ENCODE measurements around the gene GANC. TPM values are rescaled to one million over a fixed set of nuclear protein-coding genes. Genes with fewer than 3 reads are reported as not detected.
A peak's percentile ranks its signal among the peaks of the same experiment; 100 is the strongest.
"Not testable (repeated sequence)": the region's sequence is repeated elsewhere in the genome, so short reads cannot be mapped to it uniquely, and the experiment has no call there.

GANC gene
- 10 to 100 TPM; 22.7 to 30.4 TPM for total RNA-seq

- no peaks in the 10 kb centered on the region for H3K9me3 Mint-ChIP-seq (ENCODE audit: low read depth)
- H3K4me3 Mint-ChIP-seq = peak within 1 kb of the TSS; percentile 92
- H3K27me3 Mint-ChIP-seq = no peaks in the 10 kb centered on the region
- CTCF ChIA-PET = interaction anchor here (1.1 to 1.3 kb wide), 2 partner anchors 12 to 112 kb away, joined by 3 read pairs; no protein-coding TSS in a partner anchor
- peaks cover 49% of the 10 kb centered on the region for H3K4me1 Mint-ChIP-seq
- H3K36me3 Mint-ChIP-seq = peaks cover 18% of the 10 kb centered on the region
- ATAC-seq (peak; percentile 94), DNase-seq (peak; percentile 99)
- peak within 1 kb of the TSS; percentile 94 for H3K27ac Mint-ChIP-seq
These were observed at the start of gene GANC, which contains the start of gene TMEM87A for GRCh38 chr15:42272939-42273899. GANC (plus strand) TSS chr15:42273201; CDS start chr15:42274482, 1,281 bp downstream. TMEM87A (minus strand) TSS chr15:42273433; CDS start chr15:42273398, 35 bp downstream.

- ATAC-seq = no peak
- CTCF ChIA-PET = no interaction called here
- H3K36me3 Mint-ChIP-seq = peaks cover 32% of the 10 kb centered on the region
These were observed 46.4 kb upstream of the GANC start for GRCh38 chr15:42226648-42227047.

GRCh38 chr15:42228036-42228435 is 45.0 kb upstream of the GANC start:
- CTCF ChIA-PET = no interaction called here
- Mint-ChIP-seq H3K4me1 (no peaks in the 10 kb centered on the region), H3K4me3 (no peak overlapping the region), H3K27me3 (no peaks in the 10 kb centered on the region), H3K27ac (no peak overlapping the region), H3K9me3 (ENCODE audit: low read depth) (no peaks in the 10 kb centered on the region), H3K36me3 (peaks cover 38% of the 10 kb centered on the region)
- ATAC-seq = no peak
- DNase-seq = no peak

More at GRCh38 chr15:42226648-42227047, 46.4 kb upstream of the GANC start:
- Mint-ChIP-seq H3K27ac (no peak overlapping the region), H3K4me3 (no peak overlapping the region), H3K4me1 (no peaks in the 10 kb centered on the region), H3K27me3 (no peaks in the 10 kb centered on the region), H3K9me3 (ENCODE audit: low read depth) (no peaks in the 10 kb centered on the region)
- no peak for DNase-seq

GRCh38 chr15:42228981-42229380 is 44.0 kb upstream of the GANC start:
- H3K4me3 Mint-ChIP-seq; H3K27ac Mint-ChIP-seq; DNase-seq; H3K9me3 Mint-ChIP-seq (ENCODE audit: low read depth); H3K27me3 Mint-ChIP-seq; CTCF ChIA-PET; H3K4me1 Mint-ChIP-seq; ATAC-seq: not testable (repeated sequence)
- peaks cover 38% of the 10 kb centered on the region for H3K36me3 Mint-ChIP-seq

- DNase-seq (no peak), ATAC-seq (no peak)
- Mint-ChIP-seq H3K9me3 (ENCODE audit: low read depth) (no peaks in the 10 kb centered on the region), H3K36me3 (peaks cover 38% of the 10 kb centered on the region), H3K4me3 (no peak overlapping the region), H3K27ac (no peak overlapping the region), H3K4me1 (no peaks in the 10 kb centered on the region), H3K27me3 (no peaks in the 10 kb centered on the region)
- CTCF ChIA-PET = interaction anchor here (0.5 kb wide), 1 partner anchor 46 kb away, joined by 3 read pairs; no protein-coding TSS in a partner anchor
These were observed 41.9 kb upstream of the GANC start for GRCh38 chr15:42231088-42231487.

GRCh38 chr15:42232606-42233005 is 40.4 kb upstream of the GANC start:
- Mint-ChIP-seq H3K4me3 (no peak overlapping the region), H3K27me3 (no peaks in the 10 kb centered on the region), H3K9me3 (ENCODE audit: low read depth) (no peaks in the 10 kb centered on the region), H3K4me1 (no peaks in the 10 kb centered on the region), H3K36me3 (peaks cover 40% of the 10 kb centered on the region), H3K27ac (no peak overlapping the region)
- CTCF ChIA-PET = no interaction called here
- ATAC-seq (no peak), DNase-seq (no peak)

GRCh38 chr15:42233107-42233506 is 39.9 kb upstream of the GANC start:
- Mint-ChIP-seq H3K4me1 (no peaks in the 10 kb centered on the region), H3K36me3 (peaks cover 42% of the 10 kb centered on the region), H3K27ac (no peak overlapping the region), H3K27me3 (no peaks in the 10 kb centered on the region), H3K9me3 (ENCODE audit: low read depth) (no peaks in the 10 kb centered on the region), H3K4me3 (no peak overlapping the region)
- ATAC-seq = no peak
- CTCF ChIA-PET = no interaction called here
- no peak for DNase-seq

- DNase-seq (no peak), ATAC-seq (no peak)
- no peaks in the 10 kb centered on the region for H3K9me3 Mint-ChIP-seq (ENCODE audit: low read depth)
- no peaks in the 10 kb centered on the region for H3K27me3 Mint-ChIP-seq
- peak overlapping the region; percentile 38 for H3K27ac Mint-ChIP-seq
- no peak overlapping the region for H3K4me3 Mint-ChIP-seq
- H3K4me1 Mint-ChIP-seq = peaks cover 14% of the 10 kb centered on the region
- CTCF ChIA-PET = interaction anchor here (0.6 kb wide), 1 partner anchor 202 kb away, joined by 3 read pairs; no protein-coding TSS in a partner anchor
- H3K36me3 Mint-ChIP-seq = peaks cover 51% of the 10 kb centered on the region
These were observed 33.3 kb upstream of the GANC start for GRCh38 chr15:42239528-42240182.

GRCh38 chr15:42240823-42241222 is 32.2 kb upstream of the GANC start:
- H3K4me1 Mint-ChIP-seq = peaks cover 15% of the 10 kb centered on the region
- ATAC-seq = no peak
- CTCF ChIA-PET = no interaction called here
- H3K4me3 Mint-ChIP-seq = no peak overlapping the region
- H3K36me3 Mint-ChIP-seq = peaks cover 46% of the 10 kb centered on the region
- H3K27ac Mint-ChIP-seq = no peak overlapping the region
- H3K9me3 Mint-ChIP-seq (ENCODE audit: low read depth) = no peaks in the 10 kb centered on the region
- H3K27me3 Mint-ChIP-seq = no peaks in the 10 kb centered on the region
- DNase-seq = no peak

- ATAC-seq (no peak), DNase-seq (no peak)
- no peaks in the 10 kb centered on the region for H3K4me1 Mint-ChIP-seq
- no peak overlapping the region for H3K27ac Mint-ChIP-seq
- CTCF ChIA-PET = interaction anchor here (1.7 kb wide), 1 partner anchor 11 kb away, joined by 5 read pairs; no protein-coding TSS in a partner anchor
- H3K36me3 Mint-ChIP-seq = peaks cover 64% of the 10 kb centered on the region
- no peaks in the 10 kb centered on the region for H3K27me3 Mint-ChIP-seq
- no peak overlapping the region for H3K4me3 Mint-ChIP-seq
- H3K9me3 Mint-ChIP-seq (ENCODE audit: low read depth) = peaks cover 12% of the 10 kb centered on the region
These were observed 19.7 kb upstream of the GANC start for GRCh38 chr15:42253300-42253699.

- H3K36me3 Mint-ChIP-seq = peaks cover 57% of the 10 kb centered on the region
- no peak overlapping the region for H3K4me3 Mint-ChIP-seq
- CTCF ChIA-PET = no interaction called here
- H3K27me3 Mint-ChIP-seq = no peaks in the 10 kb centered on the region
- no peak for ATAC-seq
- no peak for DNase-seq
- no peaks in the 10 kb centered on the region for H3K9me3 Mint-ChIP-seq (ENCODE audit: low read depth)
- H3K4me1 Mint-ChIP-seq = peaks cover 16% of the 10 kb centered on the region
- peak overlapping the region; percentile 53 for H3K27ac Mint-ChIP-seq
These were observed 8.2 kb upstream of the GANC start for GRCh38 chr15:42264795-42265194.

- Mint-ChIP-seq H3K27ac (no peak overlapping the region), H3K9me3 (ENCODE audit: low read depth) (no peaks in the 10 kb centered on the region), H3K4me1 (peaks cover 34% of the 10 kb centered on the region), H3K36me3 (peaks cover 50% of the 10 kb centered on the region), H3K27me3 (no peaks in the 10 kb centered on the region), H3K4me3 (no peak overlapping the region)
- CTCF ChIA-PET = no interaction called here
- no peak for ATAC-seq
- no peak for DNase-seq
These were observed 5.7 kb upstream of the GANC start for GRCh38 chr15:42267286-42267685.

- no peak for ATAC-seq
- Mint-ChIP-seq H3K27me3 (no peaks in the 10 kb centered on the region), H3K4me1 (peaks cover 40% of the 10 kb centered on the region), H3K9me3 (ENCODE audit: low read depth) (no peaks in the 10 kb centered on the region), H3K27ac (no peak overlapping the region), H3K36me3 (peaks cover 28% of the 10 kb centered on the region), H3K4me3 (no peak overlapping the region)
- CTCF ChIA-PET = no interaction called here
- DNase-seq = no peak
These were observed 2.5 kb upstream of the GANC start for GRCh38 chr15:42270551-42270950.

Measured in activated CD8-positive, alpha-beta memory T cell treated with anti-CD3 and anti-CD28 coated beads, Interleukin-2, amount 10 ng/mL, durations not matched to agents 7 days and 5 days (primary cell).